ENCODE measurements around the gene GSX2.
"Not testable (repeated sequence)": the region's sequence is repeated elsewhere in the genome, so short reads cannot be mapped to it uniquely, and the experiment has no call there.

The GSX2 gene

GRCh38 chr4:54102531-54103106, 2.7 kb downstream of the GSX2 start:
- Histone ChIP-seq H3K36me3 (ENCODE audit: control insufficient read depth, insufficient read depth, low read length) (no peaks in the 10 kb centered on the region), H3K27ac (ENCODE audit: insufficient read depth, low read depth, low read length, poor library complexity, severe bottlenecking) (no peak overlapping the region), H3K9me3 (ENCODE audit: control insufficient read depth, low read length) (no peaks in the 10 kb centered on the region), H3K4me3 (ENCODE audit: insufficient read depth, low read depth, low read length) (no peak overlapping the region), H3K27me3 (ENCODE audit: control insufficient read depth, insufficient read depth, low read length, poor library complexity, severe bottlenecking) (peaks cover 100% of the 10 kb centered on the region), H3K4me1 (ENCODE audit: control insufficient read depth, insufficient read depth, low read length) (peaks cover 42% of the 10 kb centered on the region)
- 9 to 11% methylated on average over 5 to 6 of the region's 6 CpGs for WGBS, 2 experiments

GRCh38 chr4:54103190-54103574, 3.2 kb downstream of the GSX2 start:
- Histone ChIP-seq H3K36me3 (ENCODE audit: control insufficient read depth, insufficient read depth, low read length) (no peaks in the 10 kb centered on the region), H3K4me1 (ENCODE audit: control insufficient read depth, insufficient read depth, low read length) (peaks cover 43% of the 10 kb centered on the region), H3K4me3 (ENCODE audit: insufficient read depth, low read depth, low read length) (no peak overlapping the region), H3K9me3 (ENCODE audit: control insufficient read depth, low read length) (no peaks in the 10 kb centered on the region), H3K27ac (ENCODE audit: insufficient read depth, low read depth, low read length, poor library complexity, severe bottlenecking) (no peak overlapping the region), H3K27me3 (ENCODE audit: control insufficient read depth, insufficient read depth, low read length, poor library complexity, severe bottlenecking) (peaks cover 100% of the 10 kb centered on the region)
- 2% methylated on average over 8 of the region's 8 CpGs for WGBS, 2 experiments

- H3K27ac ChIP-seq (ENCODE audit: insufficient read depth, low read depth, low read length, poor library complexity, severe bottlenecking), result no peak overlapping the region
- 66 to 67% methylated on average over 1 of the region's 1 CpG for WGBS, 2 experiments
- no peak overlapping the region for H3K4me3 ChIP-seq (ENCODE audit: insufficient read depth, low read depth, low read length)
- H3K4me1 ChIP-seq (ENCODE audit: control insufficient read depth, insufficient read depth, low read length), result peaks cover 45% of the 10 kb centered on the region
- H3K9me3 ChIP-seq (ENCODE audit: control insufficient read depth, low read length), result no peaks in the 10 kb centered on the region
- no peaks in the 10 kb centered on the region for H3K36me3 ChIP-seq (ENCODE audit: control insufficient read depth, insufficient read depth, low read length)
- H3K27me3 ChIP-seq (ENCODE audit: control insufficient read depth, insufficient read depth, low read length, poor library complexity, severe bottlenecking), result peaks cover 100% of the 10 kb centered on the region
These were observed 4.9 kb downstream of the GSX2 start for GRCh38 chr4:54104907-54105306.

GRCh38 chr4:54107951-54108748, 8.2 kb downstream of the GSX2 start:
- H3K27ac ChIP-seq (ENCODE audit: insufficient read depth, low read depth, low read length, poor library complexity, severe bottlenecking), result no peak overlapping the region
- H3K27me3 ChIP-seq (ENCODE audit: control insufficient read depth, insufficient read depth, low read length, poor library complexity, severe bottlenecking), result peaks cover 95% of the 10 kb centered on the region
- no peak overlapping the region for H3K4me3 ChIP-seq (ENCODE audit: insufficient read depth, low read depth, low read length)
- 1 to 2% methylated on average over 22 of the region's 22 CpGs for WGBS, 2 experiments
- H3K4me1 ChIP-seq (ENCODE audit: control insufficient read depth, insufficient read depth, low read length), result peaks cover 34% of the 10 kb centered on the region
- H3K36me3 ChIP-seq (ENCODE audit: control insufficient read depth, insufficient read depth, low read length), result no peaks in the 10 kb centered on the region
- H3K9me3 ChIP-seq (ENCODE audit: control insufficient read depth, low read length), result no peaks in the 10 kb centered on the region

GRCh38 chr4:54109241-54110018, 9.5 kb downstream of the GSX2 start:
- H3K27ac ChIP-seq (ENCODE audit: insufficient read depth, low read depth, low read length, poor library complexity, severe bottlenecking), result no peak overlapping the region
- no peaks in the 10 kb centered on the region for H3K36me3 ChIP-seq (ENCODE audit: control insufficient read depth, insufficient read depth, low read length)
- H3K4me1 ChIP-seq (ENCODE audit: control insufficient read depth, insufficient read depth, low read length), result peaks cover 28% of the 10 kb centered on the region
- no peaks in the 10 kb centered on the region for H3K9me3 ChIP-seq (ENCODE audit: control insufficient read depth, low read length)
- peaks cover 82% of the 10 kb centered on the region for H3K27me3 ChIP-seq (ENCODE audit: control insufficient read depth, insufficient read depth, low read length, poor library complexity, severe bottlenecking)
- WGBS, 2 experiments, result 1% methylated on average over 51 of the region's 51 CpGs
- H3K4me3 ChIP-seq (ENCODE audit: insufficient read depth, low read depth, low read length), result peak overlapping the region; percentile 16

GRCh38 chr4:54110019-54110416, 10.1 kb downstream of the GSX2 start:
- 8 to 12% methylated on average over 10 of the region's 10 CpGs for WGBS, 2 experiments
- Histone ChIP-seq H3K4me3 (ENCODE audit: insufficient read depth, low read depth, low read length) (no peak overlapping the region), H3K4me1 (ENCODE audit: control insufficient read depth, insufficient read depth, low read length) (peaks cover 26% of the 10 kb centered on the region), H3K36me3 (ENCODE audit: control insufficient read depth, insufficient read depth, low read length) (no peaks in the 10 kb centered on the region), H3K9me3 (ENCODE audit: control insufficient read depth, low read length) (no peaks in the 10 kb centered on the region), H3K27me3 (ENCODE audit: control insufficient read depth, insufficient read depth, low read length, poor library complexity, severe bottlenecking) (peaks cover 77% of the 10 kb centered on the region), H3K27ac (ENCODE audit: insufficient read depth, low read depth, low read length, poor library complexity, severe bottlenecking) (no peak overlapping the region)

- H3K9me3 ChIP-seq (ENCODE audit: control insufficient read depth, low read length); H3K27ac ChIP-seq (ENCODE audit: insufficient read depth, low read depth, low read length, poor library complexity, severe bottlenecking); H3K4me3 ChIP-seq (ENCODE audit: insufficient read depth, low read depth, low read length); H3K36me3 ChIP-seq (ENCODE audit: control insufficient read depth, insufficient read depth, low read length): not testable (repeated sequence)
- WGBS, 2 experiments, result 90 to 100% methylated on average over 1 of the region's 1 CpG
- Histone ChIP-seq H3K4me1 (ENCODE audit: control insufficient read depth, insufficient read depth, low read length) (peaks cover 14% of the 10 kb centered on the region), H3K27me3 (ENCODE audit: control insufficient read depth, insufficient read depth, low read length, poor library complexity, severe bottlenecking) (peaks cover 45% of the 10 kb centered on the region)
These were observed 13.2 kb downstream of the GSX2 start for GRCh38 chr4:54113206-54113605.

GRCh38 chr4:54116246-54116645, 16.3 kb downstream of the GSX2 start:
- H3K9me3 ChIP-seq (ENCODE audit: control insufficient read depth, low read length); H3K36me3 ChIP-seq (ENCODE audit: control insufficient read depth, insufficient read depth, low read length); H3K27ac ChIP-seq (ENCODE audit: insufficient read depth, low read depth, low read length, poor library complexity, severe bottlenecking); H3K4me3 ChIP-seq (ENCODE audit: insufficient read depth, low read depth, low read length); H3K4me1 ChIP-seq (ENCODE audit: control insufficient read depth, insufficient read depth, low read length): not testable (repeated sequence)
- peaks cover 14% of the 10 kb centered on the region for H3K27me3 ChIP-seq (ENCODE audit: control insufficient read depth, insufficient read depth, low read length, poor library complexity, severe bottlenecking)
- 73 to 74% methylated on average over 6 of the region's 6 CpGs for WGBS, 2 experiments

- Histone ChIP-seq H3K27ac (ENCODE audit: insufficient read depth, low read depth, low read length, poor library complexity, severe bottlenecking) (no peak overlapping the region), H3K9me3 (ENCODE audit: control insufficient read depth, low read length) (no peaks in the 10 kb centered on the region), H3K27me3 (ENCODE audit: control insufficient read depth, insufficient read depth, low read length, poor library complexity, severe bottlenecking) (no peaks in the 10 kb centered on the region), H3K4me1 (ENCODE audit: control insufficient read depth, insufficient read depth, low read length) (no peaks in the 10 kb centered on the region), H3K36me3 (ENCODE audit: control insufficient read depth, insufficient read depth, low read length) (no peaks in the 10 kb centered on the region), H3K4me3 (ENCODE audit: insufficient read depth, low read depth, low read length) (no peak overlapping the region)
- WGBS, 2 experiments, result 84 to 91% methylated on average over 5 of the region's 5 CpGs
These were observed 19.1 kb downstream of the GSX2 start for GRCh38 chr4:54118850-54119589.

- H3K4me3 ChIP-seq (ENCODE audit: insufficient read depth, low read depth, low read length), result no peak overlapping the region
- H3K27ac ChIP-seq (ENCODE audit: insufficient read depth, low read depth, low read length, poor library complexity, severe bottlenecking), result no peak overlapping the region
- no peaks in the 10 kb centered on the region for H3K9me3 ChIP-seq (ENCODE audit: control insufficient read depth, low read length)
- no peaks in the 10 kb centered on the region for H3K36me3 ChIP-seq (ENCODE audit: control insufficient read depth, insufficient read depth, low read length)
- no peaks in the 10 kb centered on the region for H3K27me3 ChIP-seq (ENCODE audit: control insufficient read depth, insufficient read depth, low read length, poor library complexity, severe bottlenecking)
- no peaks in the 10 kb centered on the region for H3K4me1 ChIP-seq (ENCODE audit: control insufficient read depth, insufficient read depth, low read length)
These were observed 20.6 kb downstream of the GSX2 start for GRCh38 chr4:54120518-54120917.

Measured in ectodermal cell (in vitro differentiated cells).